HG03342 (cell line): ENCODE results near the gene TMEM163.

Experiments
- ATAC-seq: cut with Tn5 transposase; IDR thresholded peaks from one replicate; pipeline ENCODE4 v1.9.1; 2021; ENCODE audit warnings: mild to moderate bottlenecking, moderate library complexity; ENCODE audit not compliant: unreplicated experiment

The TMEM163 gene

DNA sequence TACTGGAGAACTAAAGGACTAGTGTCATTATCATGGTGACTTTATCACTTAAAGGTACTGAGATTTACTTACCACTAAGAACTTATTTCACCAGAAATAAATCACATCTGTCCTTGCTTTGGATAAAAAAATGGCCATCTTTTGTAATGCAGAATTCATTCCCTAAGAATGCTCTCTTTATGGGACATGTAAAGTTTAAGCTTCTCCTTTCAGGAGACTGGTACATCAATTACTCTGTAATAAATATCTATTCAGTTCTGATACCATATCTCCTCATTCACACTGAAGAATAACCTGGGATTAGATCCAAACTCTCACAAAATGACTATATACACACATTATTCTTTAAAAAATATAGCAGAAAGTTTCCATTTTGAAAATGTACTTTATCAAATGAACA lies 24.4 kb downstream of the TMEM163 start:
- ATAC-seq = no peak

DNA sequence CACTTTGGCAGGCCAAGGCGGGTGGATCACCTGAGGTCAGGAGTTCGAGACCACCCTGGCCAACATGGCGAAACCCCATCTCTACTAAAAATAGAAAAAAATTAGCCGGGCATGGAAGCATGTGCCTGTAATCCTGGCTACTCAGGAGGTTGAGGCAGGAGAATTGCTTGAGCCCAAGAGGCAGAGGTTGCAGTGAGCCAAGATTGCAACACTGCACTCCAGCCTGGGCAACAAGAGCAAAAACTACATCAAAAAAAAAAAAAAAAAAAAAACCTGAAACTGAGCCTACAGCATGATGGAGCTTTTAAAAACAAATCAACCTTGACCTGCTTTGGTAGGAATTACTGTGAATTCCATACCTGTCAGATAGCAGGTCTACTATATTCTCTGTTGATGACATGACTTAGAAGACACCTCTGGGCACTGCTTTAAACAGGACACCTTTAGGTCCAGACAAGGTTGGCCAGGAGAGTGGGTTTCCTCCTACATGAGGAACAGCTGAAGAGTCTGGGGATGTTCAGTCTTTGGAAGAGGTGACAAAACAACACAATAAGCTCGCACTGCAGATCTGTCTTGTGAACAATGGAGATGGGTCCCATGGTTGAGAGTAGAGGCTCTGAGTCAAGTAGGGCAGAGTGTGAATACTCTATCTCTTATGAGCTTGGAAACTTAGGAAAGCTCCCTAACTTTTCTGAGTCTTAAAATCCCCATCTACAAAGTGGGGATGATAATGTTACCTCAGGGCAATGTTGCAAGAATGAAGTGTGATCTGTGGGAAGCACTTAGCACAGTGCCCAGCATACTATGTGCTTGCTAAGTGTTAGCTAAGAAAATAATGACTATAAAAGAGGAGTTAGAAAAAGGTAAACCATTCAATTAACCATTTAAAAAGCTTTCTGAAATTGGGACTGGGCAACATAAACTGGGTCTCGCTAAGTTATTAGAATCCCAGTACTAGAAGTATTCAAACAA lies 25.2 kb downstream of the TMEM163 start:
- ATAC-seq = no peak

DNA sequence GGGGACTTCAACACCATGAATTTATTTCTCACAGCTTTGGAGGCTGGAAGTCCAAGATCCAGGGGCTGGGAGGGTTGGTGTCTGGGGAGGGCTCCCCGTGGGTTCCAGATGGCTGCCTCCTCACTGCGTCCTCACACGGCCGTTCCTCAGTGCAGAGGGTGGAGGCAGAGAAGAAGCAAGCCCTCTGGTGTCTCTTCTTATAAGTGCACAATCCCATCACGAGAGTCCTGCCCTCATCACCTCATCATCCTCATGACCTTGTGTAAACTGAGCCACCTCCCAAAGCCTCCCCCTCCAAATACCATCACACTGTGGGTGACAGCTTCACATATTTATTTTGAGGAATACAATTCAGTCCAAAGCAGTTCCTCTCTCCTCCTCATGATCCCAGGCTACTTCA lies 26.3 kb downstream of the TMEM163 start:
- peak; percentile 69 for ATAC-seq

DNA sequence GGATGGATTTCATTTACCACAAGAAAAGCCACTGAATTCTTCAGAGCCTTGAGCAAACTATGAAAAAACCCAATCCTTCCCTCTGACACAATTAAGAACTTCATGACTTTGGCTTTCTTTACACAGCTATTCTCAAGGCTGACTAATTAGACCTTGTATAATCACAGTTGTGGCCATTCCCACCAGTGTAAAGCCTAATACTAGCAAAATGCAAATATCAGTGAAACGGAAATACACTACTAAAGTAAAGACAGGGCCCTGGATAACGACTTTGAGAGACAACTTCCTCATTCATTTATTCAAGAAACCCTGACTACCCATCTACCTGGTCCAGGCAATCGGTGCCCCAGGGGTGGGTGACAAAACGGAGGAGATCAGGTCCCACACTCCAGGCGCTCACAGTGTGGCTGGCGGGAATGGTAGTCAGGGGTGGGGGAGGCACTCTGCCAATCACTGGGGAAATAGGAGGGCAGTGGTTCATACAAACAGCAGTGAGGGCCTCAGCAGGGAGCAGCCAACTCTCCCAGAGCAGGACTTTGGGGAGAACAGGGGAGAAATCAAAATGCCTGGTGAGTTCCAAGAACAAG lies 28.1 kb downstream of the TMEM163 start:
- no peak for ATAC-seq

DNA sequence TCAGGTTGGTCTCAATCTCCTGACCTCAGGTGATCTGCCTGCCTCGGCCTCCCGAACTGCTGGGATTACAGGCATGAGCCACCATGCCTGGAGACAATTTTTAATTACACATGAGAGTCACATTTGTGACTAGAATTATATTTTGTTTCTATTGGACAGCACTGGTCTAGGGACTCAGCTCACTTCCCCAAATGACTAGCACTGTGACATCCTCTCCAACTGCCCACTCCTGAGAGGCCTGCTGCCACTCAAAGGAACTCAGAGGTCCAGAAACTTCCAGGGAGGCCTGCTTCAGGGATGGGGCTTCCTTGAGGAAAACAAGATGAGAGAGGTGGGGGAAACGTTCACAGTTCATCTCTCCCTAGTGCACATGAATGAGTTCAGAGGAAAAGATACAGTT lies 29.5 kb downstream of the TMEM163 start:
- ATAC-seq = no peak

DNA sequence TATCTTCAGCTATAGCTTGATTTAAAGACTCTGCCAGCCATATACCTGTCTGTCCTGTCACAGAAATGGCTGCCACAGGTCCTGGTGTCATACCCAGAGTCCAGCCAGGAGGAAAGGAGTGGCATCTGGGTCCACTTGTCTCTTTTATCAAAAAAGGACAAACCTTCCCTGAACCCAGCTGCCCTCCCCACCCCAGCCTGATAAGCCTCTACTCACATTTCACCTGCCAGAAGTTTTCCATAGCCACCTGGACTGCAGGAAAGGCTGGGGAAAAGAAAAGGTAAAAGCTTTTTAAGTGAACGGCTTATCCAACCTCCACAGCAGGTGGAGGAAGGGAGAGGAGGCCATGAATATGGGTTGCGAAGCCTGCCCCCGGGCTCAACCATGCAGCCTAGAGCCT lies 32.8 kb downstream of the TMEM163 start:
- no peak for ATAC-seq

DNA sequence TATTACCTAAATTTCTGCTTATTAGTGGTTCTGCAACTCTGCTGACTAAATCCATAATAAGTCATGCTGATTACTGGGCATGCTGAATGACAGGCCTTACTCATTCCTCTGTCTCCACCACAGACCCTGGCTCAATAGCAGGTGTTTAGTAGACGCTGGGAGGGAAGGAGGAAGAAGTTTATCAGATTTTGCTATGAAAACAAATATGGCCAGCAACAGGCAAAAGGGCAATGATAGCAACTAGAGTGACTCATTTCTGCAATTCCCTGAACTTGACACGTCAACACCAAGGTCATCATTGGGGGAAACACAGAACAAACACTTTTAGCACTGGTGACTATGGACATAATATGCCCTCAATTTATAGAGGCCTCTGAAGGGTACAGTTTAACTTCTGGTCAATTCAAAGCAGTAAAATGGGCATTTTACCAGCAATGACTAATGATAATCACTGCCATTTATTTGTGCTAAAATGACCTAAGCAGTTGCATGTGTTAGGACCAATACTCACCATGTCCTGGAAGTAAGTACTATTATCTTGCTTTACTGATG lies 35.2 kb downstream of the TMEM163 start:
- peak; percentile 83 for ATAC-seq

DNA sequence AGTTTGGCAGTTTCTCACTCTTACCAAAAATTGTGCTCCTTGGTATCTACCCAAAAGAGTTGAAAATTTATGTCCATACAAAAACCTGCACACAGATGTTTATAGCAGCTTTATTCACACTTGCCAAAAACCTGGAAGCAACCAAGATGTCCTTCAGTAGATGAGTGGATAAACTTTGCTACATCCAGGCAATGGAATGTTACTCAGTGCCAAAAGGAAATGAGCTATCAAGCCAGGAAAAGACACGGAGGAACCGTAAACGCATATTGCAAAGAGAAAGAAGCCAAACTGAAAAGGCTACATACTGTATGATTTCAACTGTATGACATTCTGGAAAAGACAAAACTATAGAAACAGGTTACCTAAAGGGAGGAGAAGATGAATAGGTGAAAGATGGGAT lies 36.1 kb downstream of the TMEM163 start:
- ATAC-seq = no peak

DNA sequence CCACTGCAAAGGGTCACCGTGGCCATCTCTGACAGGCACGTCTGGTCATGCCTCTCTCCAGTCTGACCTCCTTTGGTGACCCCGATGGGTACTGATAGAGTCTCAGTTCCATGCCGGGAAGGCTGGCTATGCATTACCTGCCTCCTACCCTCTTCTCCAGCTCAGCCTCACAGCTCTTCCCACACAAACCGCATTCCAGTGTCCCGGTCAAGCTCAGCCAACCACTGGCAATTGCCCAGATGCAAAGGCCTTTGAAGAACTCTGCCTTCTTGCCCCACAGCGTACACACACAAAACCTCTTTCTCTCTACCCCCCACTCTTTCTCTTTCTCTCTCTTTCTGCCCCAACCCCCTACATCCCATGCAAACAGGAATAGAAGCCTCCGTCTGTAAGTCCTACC lies 37.6 kb downstream of the TMEM163 start:
- ATAC-seq = no peak

DNA sequence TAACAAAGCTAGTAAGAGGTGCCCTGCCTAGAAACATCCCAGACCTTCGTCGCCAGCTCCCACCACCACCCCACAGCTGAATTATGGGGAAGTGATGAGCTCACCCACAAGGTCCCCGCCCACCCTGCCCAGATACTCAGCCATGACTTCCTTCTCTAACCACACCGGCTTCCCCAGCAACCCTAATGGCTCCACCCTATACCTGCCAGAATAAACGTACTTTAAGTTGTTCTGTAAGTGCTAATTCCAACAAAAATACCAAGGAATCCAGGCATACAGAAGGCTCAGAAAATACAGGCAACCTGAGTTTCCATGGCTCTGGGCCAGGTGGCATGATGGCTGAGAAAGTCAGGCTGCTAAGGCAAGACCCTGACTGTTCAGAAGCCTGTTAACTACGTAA lies 39.1 kb downstream of the TMEM163 start:
- no peak for ATAC-seq

DNA sequence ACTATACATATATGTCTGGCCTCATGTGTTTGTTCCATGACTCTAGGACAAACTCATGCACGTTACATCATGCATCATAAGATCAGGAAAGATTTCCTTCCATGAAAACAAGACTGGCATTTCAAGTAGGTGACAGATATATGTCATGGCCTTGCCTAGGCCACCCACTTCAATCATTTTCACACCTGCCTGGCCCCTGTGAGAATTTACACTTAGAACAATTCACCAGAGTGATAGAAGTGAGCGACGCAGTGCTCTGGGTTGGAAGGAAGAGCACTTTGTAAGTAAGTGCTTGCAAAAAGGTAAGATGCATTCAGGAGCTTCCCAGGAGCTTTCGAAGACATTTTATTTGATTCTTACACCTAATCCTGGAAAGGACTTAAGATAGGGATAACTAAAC lies 39.5 kb downstream of the TMEM163 start:
- ATAC-seq = no peak

DNA sequence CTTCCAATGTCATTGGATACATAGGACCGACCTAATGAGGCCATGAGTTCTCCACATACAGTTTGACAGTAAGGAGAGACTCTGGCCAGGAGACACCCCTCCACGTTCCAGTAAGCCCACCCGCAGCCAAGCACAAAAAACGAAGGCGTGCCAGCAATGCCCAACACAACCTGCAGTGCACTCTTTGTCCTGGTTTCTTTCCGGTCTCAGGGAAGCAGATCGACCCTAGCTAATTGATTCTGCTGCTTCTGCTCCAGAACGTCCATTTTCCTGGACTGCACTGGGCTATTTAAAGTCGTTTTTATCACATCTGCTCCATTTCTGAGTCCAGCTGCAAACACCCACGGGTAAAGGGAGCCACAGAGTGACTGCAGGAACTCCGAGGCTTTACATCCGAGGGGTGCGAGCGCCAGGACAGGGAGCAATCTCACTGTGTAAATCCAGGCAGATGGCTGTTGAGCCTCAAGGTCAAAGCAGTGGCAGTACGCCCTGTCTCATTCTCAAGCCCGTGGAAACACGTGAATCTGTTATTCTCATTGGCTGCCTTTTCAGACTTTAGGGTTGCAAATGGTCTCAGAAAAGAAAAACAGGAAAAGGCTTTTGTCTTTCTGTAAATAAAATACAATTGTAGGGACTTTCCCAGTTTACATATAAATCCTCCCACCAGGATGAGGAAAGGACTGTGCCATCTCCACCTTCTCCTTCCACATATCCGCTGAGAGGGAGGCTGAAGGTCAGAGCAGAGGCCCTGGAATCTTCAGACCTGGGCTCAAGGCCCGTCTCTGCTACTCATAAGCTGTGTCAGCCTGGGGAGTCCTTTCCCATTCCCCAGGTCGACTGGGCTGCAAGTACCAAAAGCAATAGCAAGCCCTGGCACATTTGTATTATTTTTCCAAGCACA lies 40.7 kb downstream of the TMEM163 start:
- ATAC-seq = no peak

DNA sequence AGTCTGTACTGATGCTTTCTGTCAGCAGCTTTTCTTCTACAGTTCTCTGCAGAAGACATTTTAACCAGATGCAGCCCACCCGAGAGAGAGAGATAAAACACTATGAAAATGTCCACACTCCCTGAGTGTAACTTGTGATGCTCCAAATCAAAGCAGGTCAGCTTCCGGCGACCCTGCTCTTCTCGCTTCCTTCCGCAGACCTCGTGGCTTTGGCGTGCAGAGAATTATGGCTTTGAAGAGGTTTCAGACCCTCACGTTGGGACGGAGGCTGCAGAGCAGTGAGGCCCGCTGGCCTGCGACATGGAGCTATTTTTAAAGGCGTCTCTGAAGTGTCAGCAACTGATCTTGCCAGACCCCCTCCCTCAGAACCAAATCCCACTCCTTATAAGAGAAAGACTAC lies 41.8 kb downstream of the TMEM163 start:
- ATAC-seq = no peak

DNA sequence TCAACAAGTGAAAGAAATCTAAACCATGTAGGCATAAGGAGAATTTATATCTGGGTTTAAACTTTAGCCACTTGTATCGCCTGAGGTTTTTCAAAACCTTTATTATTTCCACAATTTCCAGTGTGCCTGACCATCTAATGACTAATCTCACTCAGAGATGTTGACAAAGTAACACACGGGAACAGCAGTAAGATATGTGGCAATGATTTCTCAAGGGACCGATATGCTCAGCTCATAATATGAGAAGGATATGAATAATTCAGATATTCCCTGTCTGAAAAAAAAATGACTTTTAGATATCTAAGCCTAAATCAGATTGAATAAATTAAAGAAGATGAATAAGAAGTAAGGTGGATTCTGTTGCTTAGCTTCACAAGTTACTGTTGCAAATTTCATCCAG lies 43.5 kb downstream of the TMEM163 start:
- ATAC-seq = no peak

DNA sequence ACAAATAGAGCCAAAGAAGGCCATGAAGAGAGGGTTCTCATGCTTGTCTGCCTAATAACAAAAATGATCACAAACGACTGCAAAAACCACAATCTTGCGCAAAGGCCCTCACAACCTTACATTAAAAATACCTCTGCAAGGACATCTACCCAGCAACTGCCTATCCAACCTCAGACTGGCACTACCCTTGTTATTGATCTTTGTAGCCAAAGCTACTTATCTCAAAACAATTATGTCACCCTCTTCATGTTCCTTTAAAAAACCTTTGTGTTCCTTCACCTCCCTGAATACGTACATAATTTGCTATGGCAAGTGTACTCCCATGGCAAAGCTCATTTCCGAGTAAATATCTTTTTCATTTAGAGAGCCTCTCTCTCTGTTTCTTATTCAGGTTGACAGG lies 44.1 kb downstream of the TMEM163 start:
- ATAC-seq = no peak

DNA sequence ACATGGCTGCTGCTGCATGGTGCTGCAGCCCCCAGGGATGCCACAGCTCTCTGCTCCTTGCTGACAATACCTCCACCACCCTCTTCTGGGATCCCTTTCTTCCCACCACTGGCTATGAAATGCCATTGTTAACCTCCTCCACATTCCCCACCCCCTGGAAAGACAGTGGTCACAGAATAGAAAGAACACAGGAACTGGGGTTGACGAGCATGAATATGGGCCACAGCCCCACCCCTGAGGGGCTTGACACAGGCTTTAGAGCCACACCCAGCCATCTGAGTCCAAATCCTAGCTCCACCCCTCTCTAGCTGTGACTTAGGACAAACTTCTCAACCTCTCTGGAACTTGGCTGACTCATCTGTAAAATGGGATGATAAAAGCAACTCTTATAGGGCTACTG lies 47.3 kb downstream of the TMEM163 start:
- no peak for ATAC-seq

DNA sequence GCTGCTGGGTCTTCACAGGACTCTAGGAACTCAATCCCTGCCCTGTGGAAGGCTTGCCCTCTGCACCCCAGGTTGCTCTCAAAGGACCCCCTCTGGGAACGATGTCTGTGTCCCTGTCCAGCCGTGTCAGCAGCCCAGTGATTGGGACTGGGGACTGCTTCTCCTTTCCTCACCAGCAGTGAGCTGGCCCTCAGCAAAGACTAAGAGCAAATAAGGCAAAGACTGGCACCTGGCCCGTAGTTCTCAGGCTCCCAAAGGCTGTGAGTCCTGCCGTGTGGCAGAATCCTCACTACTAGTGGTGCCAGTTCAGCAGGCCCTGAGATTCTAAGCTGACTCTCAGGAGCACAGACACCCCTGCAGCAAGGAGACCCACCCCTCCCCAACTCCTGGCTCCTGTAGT lies 47.8 kb downstream of the TMEM163 start:
- ATAC-seq = no peak

DNA sequence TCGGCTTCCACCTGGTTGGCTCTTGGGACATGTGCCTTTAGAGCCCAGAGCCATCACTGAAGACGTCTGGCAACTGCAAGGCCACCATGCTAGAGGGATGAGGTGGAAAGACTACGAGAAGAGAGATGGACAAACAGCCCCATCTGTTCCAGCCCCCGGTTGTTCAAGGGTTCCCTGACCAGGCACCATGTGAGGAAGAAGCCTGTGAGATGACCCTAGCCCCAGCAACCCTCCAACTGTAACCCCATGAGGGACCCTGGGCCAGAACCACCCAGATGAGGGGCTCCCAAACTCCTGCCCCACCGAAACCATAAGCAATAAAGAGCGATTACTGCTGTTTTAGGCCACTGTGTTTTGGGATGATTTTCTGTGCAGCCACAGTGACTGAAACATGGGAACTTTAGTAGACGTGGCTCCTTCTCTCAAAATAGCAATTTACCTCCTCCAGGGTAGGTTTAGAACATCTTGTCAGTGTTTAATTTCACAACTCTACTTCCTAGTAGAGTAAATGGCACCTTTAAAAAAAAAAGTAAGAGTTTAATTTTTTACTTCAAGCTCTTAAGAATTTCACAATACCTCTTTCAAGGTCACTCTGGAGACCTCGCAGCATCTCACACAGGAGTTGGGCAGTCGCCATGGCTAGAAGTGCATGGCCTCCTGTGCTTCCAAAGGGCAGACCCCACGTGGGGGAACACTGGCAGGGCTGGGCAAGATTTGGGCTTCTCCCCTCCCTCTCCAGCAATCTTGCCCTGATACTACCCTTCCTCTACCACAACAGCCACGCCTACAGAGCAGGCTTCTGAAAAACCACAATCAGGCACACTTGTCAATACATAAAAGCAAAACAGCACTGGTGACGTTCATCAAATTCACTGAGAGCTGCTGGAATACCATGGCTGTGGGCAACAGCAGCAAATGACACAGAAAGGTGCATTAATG lies 48.8 kb downstream of the TMEM163 start:
- ATAC-seq = no peak

DNA sequence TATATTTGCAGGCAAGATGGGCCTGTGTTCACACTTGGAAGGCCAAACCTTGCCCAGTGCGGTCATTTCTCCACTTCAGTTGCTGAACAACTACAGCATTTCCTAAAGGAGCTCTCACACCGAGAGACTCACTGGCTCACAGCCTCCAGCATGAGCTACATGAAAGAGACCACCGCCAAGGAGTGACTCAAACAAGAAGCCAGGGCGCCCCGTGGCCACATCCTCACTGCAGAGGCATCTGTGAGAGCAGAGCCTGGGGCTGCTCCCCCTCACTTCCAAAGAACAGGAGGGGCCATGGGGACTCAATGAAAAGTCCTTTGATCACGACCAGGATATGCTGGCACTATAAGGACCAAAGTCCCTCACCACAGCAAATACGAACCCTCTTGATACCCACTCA lies 50.0 kb downstream of the TMEM163 start:
- peak; percentile 84 for ATAC-seq

DNA sequence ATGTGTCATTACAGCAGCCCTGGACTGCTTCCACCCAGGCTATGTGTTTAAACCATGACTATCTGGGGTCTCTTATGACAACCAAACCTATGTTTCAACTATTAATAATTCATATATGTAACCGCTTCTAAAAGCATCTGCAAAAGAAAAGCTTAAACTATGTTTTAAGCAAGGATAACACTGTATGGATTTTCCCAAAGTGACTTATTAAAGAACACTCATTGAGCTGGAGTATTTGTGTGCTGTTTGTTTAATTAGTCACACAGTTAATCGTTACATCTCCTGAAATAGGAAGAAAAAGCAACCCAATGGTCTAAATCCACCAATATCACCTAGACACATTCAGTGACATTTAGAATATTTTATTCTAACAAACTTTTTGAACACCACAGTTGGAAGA lies 51.3 kb downstream of the TMEM163 start:
- no peak for ATAC-seq
